ENCODE measurements around the gene ATAD1. TPM values are rescaled to one million over a fixed set of nuclear protein-coding genes. Genes with fewer than 3 reads are reported as not detected.

ATAD1 gene
- total and polyA plus RNA-seq, 2 of the 4 experiments (the other 2 are of a cell fraction): 12.7 to 21.9 TPM

DNA sequence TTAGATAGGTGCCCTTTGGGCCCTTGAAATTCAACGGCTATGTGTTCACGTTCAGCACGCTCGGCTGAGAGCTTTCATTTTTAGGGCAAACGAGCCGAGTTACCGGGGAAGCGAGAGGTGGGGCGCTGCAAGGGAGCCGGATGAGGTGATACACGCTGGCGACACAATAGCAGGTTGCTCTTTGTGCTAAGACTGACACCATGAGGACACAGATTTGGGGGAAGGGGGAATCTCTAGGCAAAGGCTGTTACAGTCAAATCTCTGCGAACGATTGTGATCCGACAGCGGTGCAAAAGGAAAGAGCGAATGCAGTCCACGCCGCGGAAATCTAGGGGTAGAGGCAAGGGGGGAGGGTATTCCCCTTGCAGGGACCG is 44.6 kb upstream of the ATAD1 start (continued):
- TF ChIP-seq USF2 (IDR thresholded peaks at IDR 0.05; ENCODE audit: low read depth, low read length): no peak
- TF ChIP-seq RAD21 (IDR thresholded peaks at IDR 0.05; ENCODE audit: low read length): no peak
- TF ChIP-seq CHD1 (IDR thresholded peaks at IDR 0.05; ENCODE audit: low read depth, low read length): no peak
- TF ChIP-seq BHLHE40 (IDR thresholded peaks at IDR 0.05; ENCODE audit: low read depth, low read length): no peak
- TF ChIP-seq SMC3 (IDR thresholded peaks at IDR 0.05; ENCODE audit: low read depth, low read length): no peak
- no peak for TF ChIP-seq MXI1 (IDR thresholded peaks at IDR 0.05; ENCODE audit: borderline replicate concordance, low read depth, low read length)

Measured in IMR-90 (cell line).